ENCODE data around the gene GALNT4. TPM values are rescaled to one million over a fixed set of nuclear protein-coding genes. Genes with fewer than 3 reads are reported as not detected.

GALNT4 gene
- total RNA-seq, 1 experiment from 2014 or later: 3.5 TPM

DNA sequence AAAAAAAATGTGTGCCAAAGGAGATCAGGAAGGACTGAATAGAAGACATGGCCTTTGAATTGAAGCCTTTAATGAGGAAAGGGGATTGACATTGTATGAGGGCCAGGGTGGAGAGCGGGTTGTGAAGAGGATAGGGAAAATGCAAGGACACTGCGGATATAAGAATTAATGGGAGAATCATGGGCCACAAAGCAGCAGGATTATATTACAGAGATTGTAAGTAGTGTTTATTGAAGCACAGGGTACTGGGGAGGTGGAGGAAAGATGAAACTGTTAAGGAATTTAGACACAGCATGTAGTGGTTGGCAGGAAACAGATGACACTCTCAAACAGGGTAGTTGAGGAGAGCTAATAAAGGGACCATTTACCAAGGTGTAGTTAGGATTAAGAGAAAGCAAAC, 17.6 kb upstream of the GALNT4 start:
- Histone ChIP-seq H3K4me3 (no peak overlapping the region), H3K36me3 (no peaks in the 10 kb centered on the region)
- DNase-seq: no peak

DNA sequence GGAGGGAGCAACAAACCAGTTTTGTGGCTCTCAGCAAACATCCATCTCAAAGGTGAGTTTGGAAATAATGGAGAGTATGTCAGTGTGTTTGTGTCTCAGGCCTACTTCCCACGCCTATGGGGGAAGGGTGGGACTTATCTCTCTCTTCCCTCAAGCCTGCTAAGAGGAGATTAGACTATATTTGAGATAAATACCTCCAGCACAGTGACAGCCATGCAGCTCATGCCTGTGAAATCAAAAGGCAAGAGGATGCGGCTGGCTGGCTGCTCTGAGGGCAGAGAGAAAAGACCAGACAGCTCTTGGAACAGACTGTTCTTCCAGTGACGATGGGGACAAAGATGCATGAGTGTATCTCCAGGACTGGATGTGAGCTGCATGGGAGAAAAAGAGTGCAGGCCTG, 16.0 kb upstream of the GALNT4 start:
- Histone ChIP-seq H3K27me3 (no peaks in the 10 kb centered on the region), H3K36me3 (no peaks in the 10 kb centered on the region), H3K9me3 (no peaks in the 10 kb centered on the region), H3K4me3 (no peak overlapping the region)
- no peak for DNase-seq

More for the DNA sequence above, 17.6 kb upstream of the GALNT4 start:
- Histone ChIP-seq H3K9me3 (no peaks in the 10 kb centered on the region), H3K27me3 (no peaks in the 10 kb centered on the region)

DNA sequence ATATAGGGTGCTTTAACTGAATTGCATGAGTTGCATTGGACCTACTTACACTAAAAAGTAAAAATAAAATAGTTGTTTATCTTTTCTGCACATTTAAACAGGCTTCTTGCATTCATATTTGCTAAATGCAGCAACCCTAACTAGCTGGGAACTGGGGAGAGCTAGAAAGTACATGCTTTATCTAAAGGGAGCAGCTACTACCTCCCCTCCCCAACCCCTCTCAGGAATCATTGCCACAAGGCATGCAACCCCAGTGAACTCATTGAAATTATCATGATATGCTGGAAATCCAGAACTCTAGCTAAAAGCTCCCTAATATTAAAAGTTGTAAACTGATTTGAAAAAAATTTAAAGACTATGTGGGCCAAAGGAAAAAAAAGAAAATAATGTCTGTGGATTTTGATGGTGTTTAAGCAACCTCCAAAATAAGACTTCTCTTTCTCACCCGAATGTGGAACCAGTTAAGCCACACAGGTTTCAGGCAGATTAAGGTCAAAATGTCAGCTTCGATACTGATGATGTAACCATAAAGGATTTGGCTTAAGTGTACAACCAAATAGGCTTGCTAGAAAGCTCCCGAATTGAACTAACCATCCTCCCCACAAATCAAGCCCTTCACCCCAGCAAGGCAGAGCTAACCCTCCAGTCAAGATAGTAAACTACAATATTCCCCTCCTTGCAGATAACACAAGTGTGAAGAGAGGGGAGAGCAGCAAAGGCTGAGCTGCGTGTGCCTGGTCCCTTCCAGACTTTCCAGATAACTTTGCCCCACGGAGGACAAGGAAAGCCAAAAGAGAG, 15.0 kb upstream of the GALNT4 start:
- Histone ChIP-seq H3K9me3 (no peaks in the 10 kb centered on the region), H3K4me3 (no peak overlapping the region), H3K27me3 (no peaks in the 10 kb centered on the region), H3K36me3 (no peaks in the 10 kb centered on the region)
- DNase-seq: no peak

DNA sequence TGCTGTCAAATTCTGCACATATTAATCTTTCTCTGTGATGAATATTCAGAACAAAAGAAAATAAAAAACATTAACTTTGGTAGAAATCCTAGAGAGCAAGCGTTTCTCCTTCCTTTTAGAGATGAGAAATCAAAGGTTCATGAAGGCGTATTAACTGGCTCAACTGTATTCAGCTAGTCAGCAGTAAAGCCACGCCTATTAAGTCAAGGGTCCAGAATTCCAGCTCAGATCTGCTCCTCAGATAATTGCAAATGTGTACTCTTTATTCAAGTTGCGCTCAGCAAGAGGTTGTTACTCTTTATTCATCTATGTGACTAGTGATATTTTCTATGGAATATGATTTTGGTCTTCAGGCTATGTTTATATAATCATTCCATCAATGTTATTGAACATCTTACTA, 14.3 kb upstream of the GALNT4 start:
- DNase-seq: no peak
- Histone ChIP-seq H3K4me3 (no peak overlapping the region), H3K27me3 (no peaks in the 10 kb centered on the region), H3K9me3 (no peaks in the 10 kb centered on the region), H3K36me3 (no peaks in the 10 kb centered on the region)

DNA sequence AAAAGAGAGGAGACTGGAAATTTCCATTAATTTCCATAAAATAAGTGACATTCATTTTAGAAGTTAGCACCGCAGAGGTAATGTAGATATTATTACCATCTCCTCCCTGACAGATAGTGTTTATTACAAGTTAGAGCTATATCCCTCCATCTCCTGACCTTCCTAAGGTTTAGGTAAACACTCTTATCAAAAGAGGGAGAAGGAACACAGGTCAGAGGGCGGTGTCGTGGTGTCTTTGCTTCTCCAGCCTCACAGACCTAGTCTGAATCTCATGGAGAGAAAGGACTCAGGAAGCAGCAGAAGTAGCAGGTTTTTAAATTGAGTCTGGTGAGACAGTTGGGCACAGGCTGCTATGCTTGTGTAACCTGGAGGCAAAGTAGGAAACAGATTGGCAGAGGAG, 12.8 kb upstream of the GALNT4 start:
- no peaks in the 10 kb centered on the region for H3K27me3 ChIP-seq

DNA sequence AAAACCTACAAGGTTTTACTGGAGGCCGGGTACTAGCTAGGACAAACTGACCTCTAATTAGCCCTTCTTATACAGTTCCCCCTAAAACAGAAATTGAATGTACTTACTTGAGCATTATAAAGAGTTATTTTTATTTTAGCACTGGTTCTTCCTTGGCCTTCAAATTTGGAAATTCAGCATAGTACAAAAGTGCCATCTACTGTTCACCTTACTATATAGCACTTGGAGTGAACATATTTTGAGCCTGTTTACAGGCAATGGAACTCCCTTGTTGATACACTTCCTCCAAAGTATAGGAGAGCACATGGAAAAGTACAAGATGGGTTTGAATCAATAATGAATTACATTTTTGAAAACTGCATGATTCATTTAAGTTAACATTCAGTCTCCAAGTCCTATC, 5.1 kb upstream of the GALNT4 start:
- H3K27me3 ChIP-seq: no peaks in the 10 kb centered on the region
- no peak for DNase-seq
- H3K36me3 ChIP-seq: no peaks in the 10 kb centered on the region
- no peaks in the 10 kb centered on the region for H3K9me3 ChIP-seq
- H3K4me3 ChIP-seq: no peak overlapping the region

More for the DNA sequence above, 12.8 kb upstream of the GALNT4 start:
- H3K9me3 ChIP-seq: no peaks in the 10 kb centered on the region
- H3K4me3 ChIP-seq: no peak overlapping the region
- H3K36me3 ChIP-seq: no peaks in the 10 kb centered on the region
- no peak for DNase-seq

DNA sequence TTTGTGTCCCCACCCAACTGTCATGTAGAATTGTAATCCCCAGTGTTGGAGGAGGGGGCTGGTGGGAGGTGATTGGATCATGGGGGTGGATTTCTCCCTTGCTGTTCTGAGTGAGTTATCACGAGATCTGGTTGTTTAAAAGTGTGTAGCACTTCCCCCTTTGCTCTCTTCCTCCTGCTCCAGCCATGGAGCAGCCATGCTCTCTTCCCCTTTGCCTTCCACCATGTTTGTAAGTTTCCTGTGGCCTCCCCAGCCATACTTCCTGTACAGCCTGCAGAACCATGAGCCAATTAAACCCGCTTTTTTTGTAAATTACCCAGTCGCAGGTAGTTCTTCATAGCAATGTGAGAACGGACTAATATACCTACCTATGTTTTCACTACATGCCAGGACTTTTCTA, 3.8 kb upstream of the GALNT4 start:
- no peaks in the 10 kb centered on the region for H3K9me3 ChIP-seq
- peaks cover 1% of the 10 kb centered on the region; the same call in 1 of the 2 replicates for H3K36me3 ChIP-seq
- DNase-seq: no peak
- no peaks in the 10 kb centered on the region for H3K27me3 ChIP-seq
- no peak overlapping the region for H3K4me3 ChIP-seq

DNA sequence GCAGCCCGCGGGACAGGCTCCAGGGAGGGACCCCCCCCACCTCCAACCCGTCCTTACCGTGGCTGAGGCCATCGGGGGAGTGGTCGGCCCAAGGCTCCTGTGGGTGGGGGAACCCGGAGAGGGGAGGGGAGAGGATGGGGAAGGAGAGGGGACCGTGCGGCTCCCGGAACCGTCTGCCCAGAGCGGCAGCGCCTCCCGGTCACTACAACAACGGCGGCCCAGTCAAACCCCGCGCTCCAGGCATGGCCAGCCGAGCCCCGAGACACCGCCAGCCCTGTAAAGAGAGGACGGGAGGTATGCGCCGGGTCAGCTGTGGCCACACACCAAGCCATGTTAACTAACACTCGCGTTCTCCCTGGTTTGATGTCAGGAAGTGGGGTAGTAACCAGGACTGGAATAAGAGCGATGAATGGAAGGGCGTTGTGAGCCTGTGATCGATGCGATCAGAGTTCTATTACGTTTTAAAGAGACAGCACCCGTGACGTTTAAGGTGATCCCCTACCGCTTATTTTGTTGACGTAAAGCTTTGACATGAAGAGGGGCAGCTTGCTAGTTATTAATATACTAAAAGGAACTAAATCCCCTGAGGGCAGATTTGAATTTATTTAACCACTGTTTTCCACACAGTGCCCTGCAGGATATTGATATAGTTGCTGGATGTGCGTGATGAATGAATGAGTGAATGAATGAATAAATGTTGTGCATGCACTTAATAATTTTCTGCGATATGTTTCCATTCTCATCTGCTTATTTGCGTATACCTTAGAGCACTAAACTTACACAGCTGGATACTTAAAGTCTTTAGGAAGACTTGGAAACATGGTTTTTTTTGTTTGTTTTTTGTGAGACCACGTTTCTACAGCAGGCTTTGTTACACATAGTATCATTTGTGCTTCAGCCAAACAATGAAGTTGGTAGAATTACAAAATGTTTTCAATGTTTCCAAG, 1.5 kb upstream of the GALNT4 start, which contains the start of gene POC1B:
Gene POC1B, minus strand, starts transcription at position 224 of the 947 bp plus-strand sequence. Its CDS starts 152 bp downstream, at position 72.
- peak; percentile 84 for DNase-seq
- no peaks in the 10 kb centered on the region for H3K9me3 ChIP-seq
- no peaks in the 10 kb centered on the region for H3K27me3 ChIP-seq
- peaks cover 12% of the 10 kb centered on the region for H3K36me3 ChIP-seq
- H3K4me3 ChIP-seq: peak within 1 kb of the TSS; percentile 96

DNA sequence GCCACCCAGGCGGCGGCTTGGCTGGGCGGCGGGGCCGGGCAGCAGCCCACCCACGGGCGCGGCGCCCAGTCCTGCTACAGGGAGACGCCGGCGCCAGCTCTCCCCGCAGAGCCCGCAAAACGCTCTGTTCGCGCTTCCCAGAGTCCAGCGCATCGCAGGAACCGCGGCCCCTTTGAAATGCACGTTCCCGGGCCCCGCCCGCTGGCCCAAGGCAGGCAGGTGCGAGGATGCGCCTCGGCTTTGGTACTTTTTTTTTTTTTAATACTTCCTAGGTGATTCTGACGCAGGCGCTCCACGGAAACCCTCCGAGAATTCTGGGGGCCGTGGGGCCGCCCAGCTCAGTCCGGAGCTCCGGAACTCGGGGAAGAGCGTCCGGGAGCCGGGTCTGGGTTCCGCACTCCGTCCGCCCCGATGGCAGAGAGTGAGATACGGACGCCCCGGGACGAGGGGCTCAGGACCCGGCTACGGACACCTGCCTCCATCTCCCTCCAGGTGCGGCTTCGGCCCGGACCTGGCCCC, 768 bp upstream of the GALNT4 start:
- DNase-seq: peak; percentile 58
- Histone ChIP-seq H3K4me3 (peak overlapping the region; percentile 96), H3K27me3 (no peaks in the 10 kb centered on the region), H3K36me3 (peaks cover 12% of the 10 kb centered on the region), H3K9me3 (no peaks in the 10 kb centered on the region)

DNA sequence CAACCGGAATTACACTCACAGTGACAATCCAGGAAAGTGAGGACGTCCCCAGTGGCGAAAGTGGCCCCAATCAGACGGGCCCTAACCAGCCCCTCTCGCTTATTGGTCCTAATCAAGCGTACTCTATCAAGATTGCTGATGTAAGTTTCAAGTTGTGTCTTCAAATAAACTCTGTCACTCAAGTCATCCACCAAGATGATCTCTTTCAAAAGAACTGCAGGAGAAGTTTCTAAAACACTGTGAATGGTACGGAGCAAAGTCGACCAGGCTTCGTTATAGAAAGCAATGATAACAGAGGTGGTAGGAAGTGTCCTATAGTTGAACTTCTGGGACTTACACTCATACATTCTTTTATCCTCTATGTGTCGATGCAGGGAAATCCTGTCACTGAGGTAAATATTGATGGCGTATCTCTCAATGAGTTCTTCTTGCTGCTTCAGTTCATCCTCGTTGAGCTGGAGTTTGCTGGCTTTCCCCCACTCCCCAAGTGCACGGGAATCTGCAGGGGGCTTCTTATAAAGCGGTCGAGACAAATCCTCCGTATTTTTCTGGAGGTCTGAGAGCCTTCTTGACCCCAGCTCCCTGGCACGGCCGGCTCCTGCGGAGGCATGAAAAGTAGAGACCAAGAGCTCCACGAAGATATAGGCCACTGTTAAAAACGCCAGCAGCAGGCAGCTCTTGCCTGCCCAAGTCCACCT, 604 bp downstream of the GALNT4 start:
- Histone ChIP-seq H3K9me3 (no peaks in the 10 kb centered on the region), H3K4me3 (peak overlapping the region; percentile 96)
- DNase-seq: no peak

DNA sequence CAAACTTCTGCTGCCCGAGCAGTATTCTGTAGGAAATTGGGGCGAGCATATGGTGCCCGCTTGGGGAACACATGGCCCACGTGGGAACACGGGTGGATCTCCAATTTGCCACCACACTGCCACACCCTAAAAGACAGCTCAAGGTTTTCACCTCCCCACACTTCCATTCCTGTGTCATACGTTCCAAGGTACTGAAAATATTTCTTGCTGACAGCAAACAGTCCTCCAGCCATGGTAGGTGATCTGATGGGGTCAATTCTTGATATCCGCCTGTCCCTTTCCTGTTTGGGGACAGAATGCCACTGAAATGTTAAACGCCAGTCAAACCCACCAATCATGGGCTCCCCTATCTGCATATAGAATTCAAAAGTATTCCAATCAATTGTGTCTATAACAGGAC, 1.2 kb downstream of the GALNT4 start:
- H3K4me3 ChIP-seq: no peak overlapping the region; the same call in 1 of the 2 replicates
- H3K36me3 ChIP-seq: peaks cover 12% of the 10 kb centered on the region
- H3K27me3 ChIP-seq: no peaks in the 10 kb centered on the region
- DNase-seq: no peak
- no peaks in the 10 kb centered on the region for H3K9me3 ChIP-seq

More for the DNA sequence above, 604 bp downstream of the GALNT4 start:
- peaks cover 12% of the 10 kb centered on the region for H3K36me3 ChIP-seq
- no peaks in the 10 kb centered on the region for H3K27me3 ChIP-seq

DNA sequence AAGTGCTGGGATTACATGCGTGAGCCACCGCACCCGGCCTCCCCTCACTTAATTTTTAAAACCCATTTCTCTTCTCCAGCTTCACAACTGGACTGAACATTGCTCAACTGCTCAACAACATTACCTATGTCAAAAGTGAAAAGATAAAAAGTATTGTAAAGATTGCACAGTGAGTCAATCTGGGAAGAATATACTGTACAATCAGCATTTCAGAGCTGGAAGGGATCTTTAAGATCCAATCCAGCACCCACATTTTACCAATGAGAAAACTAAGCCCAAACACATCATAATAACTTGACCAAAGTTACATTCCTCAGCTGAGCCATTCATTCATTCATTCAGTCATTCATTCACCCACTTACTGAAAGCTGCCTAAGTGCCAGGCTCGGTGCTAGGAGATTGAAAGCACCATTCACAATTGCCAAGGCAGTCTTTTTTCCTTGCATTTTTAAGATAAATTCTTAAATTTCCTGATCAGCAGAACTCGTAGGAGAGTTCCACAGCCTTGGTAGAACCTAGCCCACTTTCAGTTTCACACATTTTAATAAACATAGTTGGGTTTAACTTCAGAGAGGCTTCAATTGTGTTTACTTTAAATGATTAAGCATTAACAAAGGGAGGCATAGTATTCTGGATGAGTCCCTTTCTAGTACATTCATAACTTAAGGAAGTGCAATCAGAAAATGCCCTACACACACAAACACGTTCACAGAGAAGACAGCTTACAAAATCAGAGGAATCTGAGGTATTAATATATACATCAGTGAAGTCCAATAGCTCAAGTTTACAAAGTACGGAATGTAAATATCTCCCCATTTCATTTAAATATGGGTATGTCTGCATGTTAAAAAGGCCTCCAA, 3.0 kb downstream of the GALNT4 start:
- no peak for DNase-seq
- no peaks in the 10 kb centered on the region for H3K27me3 ChIP-seq
- H3K36me3 ChIP-seq: peaks cover 12% of the 10 kb centered on the region
- H3K4me3 ChIP-seq: no peak overlapping the region
- no peaks in the 10 kb centered on the region for H3K9me3 ChIP-seq

DNA sequence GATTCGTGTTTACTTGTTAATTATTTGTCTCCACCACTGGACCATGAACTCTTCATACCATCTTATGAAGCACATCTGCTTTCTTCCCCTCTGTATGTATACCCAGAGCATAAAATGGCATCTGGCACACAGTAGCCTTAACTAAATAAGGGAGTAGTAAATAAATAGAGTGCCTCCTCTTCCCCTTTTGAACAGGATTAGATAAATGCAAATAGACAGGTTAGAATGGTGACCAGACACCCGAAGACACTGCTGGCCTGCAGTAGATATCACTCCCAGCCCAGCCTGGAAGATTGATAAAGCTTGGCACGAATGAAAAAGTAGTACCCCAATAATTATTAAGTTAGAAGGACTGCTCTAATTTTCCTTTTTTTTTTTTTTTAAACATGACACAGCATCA, 6.9 kb downstream of the GALNT4 start:
- H3K36me3 ChIP-seq: peaks cover 6% of the 10 kb centered on the region
- no peaks in the 10 kb centered on the region for H3K27me3 ChIP-seq
- no peaks in the 10 kb centered on the region for H3K9me3 ChIP-seq

DNA sequence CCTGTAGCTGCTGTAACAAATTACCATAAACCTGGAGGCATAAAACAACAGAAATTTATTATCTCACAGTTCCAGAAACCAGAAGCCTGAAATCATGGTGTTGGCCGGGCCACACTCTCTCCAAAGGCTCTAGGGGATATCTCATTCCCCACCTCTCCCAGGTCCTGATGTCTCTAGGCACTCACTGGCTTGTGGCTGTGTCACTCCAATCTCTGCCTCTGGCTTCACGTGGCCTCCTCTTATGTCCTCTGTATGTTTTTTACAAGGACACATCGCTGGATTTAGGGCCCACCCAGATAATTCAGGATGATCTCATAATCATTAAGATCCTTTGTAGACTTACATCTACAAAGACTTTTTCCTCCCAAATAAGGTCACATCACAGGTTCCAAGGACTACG, 8.0 kb downstream of the GALNT4 start:
- no peak for DNase-seq
- Histone ChIP-seq H3K36me3 (no peaks in the 10 kb centered on the region), H3K9me3 (no peaks in the 10 kb centered on the region), H3K4me3 (no peak overlapping the region), H3K27me3 (no peaks in the 10 kb centered on the region)

More for the DNA sequence above, 6.9 kb downstream of the GALNT4 start:
- no peak overlapping the region for H3K4me3 ChIP-seq
- DNase-seq: no peak

DNA sequence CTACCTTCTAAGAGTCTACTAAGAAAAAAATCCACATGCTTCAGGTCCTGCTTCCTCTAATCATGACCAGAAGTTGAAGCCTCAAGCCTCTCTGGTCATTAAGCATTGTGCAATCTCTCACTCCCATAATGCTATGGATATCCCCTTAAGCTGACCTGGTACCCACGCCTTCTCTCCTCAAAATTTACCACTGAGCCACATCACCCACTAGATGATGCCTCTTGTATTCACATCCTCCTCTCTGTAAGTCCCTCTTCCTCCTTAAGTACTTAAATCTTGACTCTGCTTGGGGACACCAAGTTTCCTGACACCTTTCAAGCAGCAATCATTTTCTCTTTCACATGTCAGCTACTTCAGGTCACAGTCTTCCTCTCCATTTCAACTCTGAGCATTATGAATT, 9.8 kb downstream of the GALNT4 start:
- Histone ChIP-seq H3K36me3 (no peaks in the 10 kb centered on the region), H3K4me3 (no peak overlapping the region)
- no peak for DNase-seq

DNA sequence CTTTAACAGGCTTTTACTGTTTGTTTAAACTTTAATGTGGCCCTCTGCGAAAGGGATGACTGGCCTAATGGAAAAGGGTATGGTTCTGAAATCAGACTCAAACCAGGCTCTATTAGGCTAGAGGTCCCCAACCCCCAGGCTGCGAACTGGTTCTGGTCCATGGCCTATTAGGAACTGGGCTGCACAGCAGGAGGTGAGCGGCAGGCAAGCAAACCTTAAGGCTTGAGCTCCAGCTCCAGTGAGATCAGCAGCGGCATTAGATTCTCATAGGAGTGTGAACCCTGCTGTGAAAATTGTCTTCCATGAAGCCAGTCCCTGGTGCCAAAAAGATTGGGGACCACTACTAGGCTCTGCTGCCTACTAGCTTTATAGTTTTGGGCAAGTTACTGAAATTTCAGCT, 11.1 kb downstream of the GALNT4 start:
- Histone ChIP-seq H3K36me3 (no peaks in the 10 kb centered on the region), H3K9me3 (no peaks in the 10 kb centered on the region), H3K4me3 (no peak overlapping the region), H3K27me3 (no peaks in the 10 kb centered on the region)
- DNase-seq: no peak

More for the DNA sequence above, 9.8 kb downstream of the GALNT4 start:
- H3K9me3 ChIP-seq: no peaks in the 10 kb centered on the region
- no peaks in the 10 kb centered on the region for H3K27me3 ChIP-seq

Measured in MG63 (cell line).